Spinal cord (tissue), 10 donors: Measurements from ENCODE around the gene CTIF. TPM values are rescaled to one million over a fixed set of nuclear protein-coding genes. Genes with fewer than 3 reads are reported as not detected.
A peak's percentile ranks its signal among the peaks of the same experiment; 100 is the strongest.

Experiments
- DNase-seq, 6 donors: peaks; one replicate each; pipeline versions ENCODE4 v3.0.0 to v3.0.0-alpha.2; 2013 to 2015; ENCODE audit warnings: low spot score in 6 of 6, low read depth in 4 of 6
- H3K27ac ChIP-seq: one replicate; pipeline ENCODE4 v1.5.1; 2013; ENCODE audit warnings: low read depth, low read length, control low read depth
- H3K27me3 ChIP-seq: one replicate; pipeline ENCODE4 v1.6.1; 2013; ENCODE audit warnings: low read length; ENCODE audit not compliant: control insufficient read depth, insufficient read depth
- H3K36me3 ChIP-seq: one replicate; pipeline ENCODE4 v1.6.1; 2013; ENCODE audit warnings: low read length; ENCODE audit not compliant: control insufficient read depth, insufficient read depth
- H3K4me1 ChIP-seq: one replicate; pipeline ENCODE4 v1.6.1; 2013; ENCODE audit warnings: low read length; ENCODE audit not compliant: control insufficient read depth, insufficient read depth
- H3K4me3 ChIP-seq: one replicate; pipeline ENCODE4 v1.5.1; 2013; ENCODE audit warnings: low read depth, low read length, control low read depth
- H3K9me3 ChIP-seq: one replicate; pipeline ENCODE4 v1.6.1; 2013; ENCODE audit warnings: low read length; ENCODE audit not compliant: control insufficient read depth, insufficient read depth
- WGBS: methylation state at CpG from one replicate; pipeline ENCODE4 v1.1.5; 2013; ENCODE audit warnings: missing lambda C conversion rate; ENCODE audit not compliant: insufficient coverage; 5-methylcytosine and 5-hydroxymethylcytosine counted together
- polyA plus RNA-seq, 2 donors: library from polyadenylated mRNA; unstranded; fragments of 120-200 nt; gene quantifications; one replicate each; pipeline ENCODE4 v1.2.1, GENCODE V29; 2013; ENCODE audit not compliant: insufficient read length in 2 of 2
- total RNA-seq, 2 donors: library from RNA; depleted of rRNA in 1 of 2; stranded (reverse); fragments of 120-200 nt in 1 of 2; fragments of >200 nt in 1 of 2; gene quantifications; one replicate each; pipeline versions ENCODE4 v1.2.3 to v1.2.4, GENCODE V29; 2013 to 2014
- donor health status: healthy.

CTIF gene
- total and polyA plus RNA-seq, 4 donors = 32.5 to 106 (median 72.6) TPM

DNA sequence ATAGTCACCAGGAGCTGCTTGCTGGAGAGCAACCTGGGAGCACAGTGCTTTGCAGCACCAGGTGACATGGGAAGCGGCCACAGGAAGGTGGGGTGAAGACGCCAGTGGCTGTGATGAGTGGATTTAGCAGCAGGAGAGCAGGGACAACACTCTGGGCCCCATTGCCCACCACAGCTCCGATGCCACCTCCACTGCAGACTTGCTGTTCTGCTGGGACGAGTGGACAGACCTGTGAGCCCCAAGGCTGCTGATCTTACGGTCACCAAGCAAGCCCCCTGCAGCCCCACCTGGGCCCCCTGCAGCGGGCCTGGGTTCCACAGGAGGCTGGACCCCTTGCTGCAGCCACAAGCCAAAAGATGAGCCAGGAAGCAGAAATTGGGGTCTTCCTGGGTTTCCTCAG, 73.7 kb downstream of the CTIF start:
- H3K27ac ChIP-seq = no peak overlapping the region
- peaks cover 59% of the 10 kb centered on the region for H3K4me1 ChIP-seq
- peaks cover 26% of the 10 kb centered on the region for H3K36me3 ChIP-seq
- no peaks in the 10 kb centered on the region for H3K27me3 ChIP-seq
- WGBS = 98% methylated on average over 4 of the region's 6 CpGs
- H3K9me3 ChIP-seq = no peaks in the 10 kb centered on the region
- no peak overlapping the region for H3K4me3 ChIP-seq
- no peak for DNase-seq

GRCh38 chr18:48612917-48613316, 74.1 kb downstream of the CTIF start:
- Histone ChIP-seq H3K4me3 (no peak overlapping the region), H3K4me1 (peaks cover 59% of the 10 kb centered on the region), H3K27me3 (no peaks in the 10 kb centered on the region), H3K27ac (peak overlapping the region; percentile 79), H3K36me3 (peaks cover 29% of the 10 kb centered on the region), H3K9me3 (no peaks in the 10 kb centered on the region)
- peak in 1 of 6 donors; percentile 28 for DNase-seq
- WGBS = 68% methylated on average over 3 of the region's 4 CpGs

- WGBS = 7% methylated on average over 10 of the region's 15 CpGs
- Histone ChIP-seq H3K27ac (peak overlapping the region; percentile 79), H3K36me3 (peaks cover 32% of the 10 kb centered on the region), H3K4me3 (no peak overlapping the region), H3K27me3 (no peaks in the 10 kb centered on the region), H3K4me1 (peaks cover 55% of the 10 kb centered on the region), H3K9me3 (no peaks in the 10 kb centered on the region)
- DNase-seq = peak in 5 of 6 donors; percentile 36 to 88 (median 48)
Measured at GRCh38 chr18:48613589-48614404, 75.0 kb downstream of the CTIF start.

GRCh38 chr18:48615566-48616401, 77.0 kb downstream of the CTIF start:
- H3K4me1 ChIP-seq = peaks cover 51% of the 10 kb centered on the region
- 83% methylated on average over 31 of the region's 31 CpGs for WGBS
- H3K4me3 ChIP-seq = no peak overlapping the region
- no peak for DNase-seq
- no peaks in the 10 kb centered on the region for H3K9me3 ChIP-seq
- H3K27me3 ChIP-seq = no peaks in the 10 kb centered on the region
- H3K36me3 ChIP-seq = peaks cover 33% of the 10 kb centered on the region
- H3K27ac ChIP-seq = no peak overlapping the region

- Histone ChIP-seq H3K36me3 (peaks cover 37% of the 10 kb centered on the region), H3K9me3 (no peaks in the 10 kb centered on the region), H3K4me1 (peaks cover 51% of the 10 kb centered on the region), H3K27me3 (no peaks in the 10 kb centered on the region), H3K4me3 (no peak overlapping the region), H3K27ac (no peak overlapping the region)
- WGBS = 54% methylated on average over 4 of the region's 8 CpGs
- peak in 2 of 6 donors; percentile 28 to 31 for DNase-seq
Measured at GRCh38 chr18:48616484-48617255, 77.8 kb downstream of the CTIF start.

DNA sequence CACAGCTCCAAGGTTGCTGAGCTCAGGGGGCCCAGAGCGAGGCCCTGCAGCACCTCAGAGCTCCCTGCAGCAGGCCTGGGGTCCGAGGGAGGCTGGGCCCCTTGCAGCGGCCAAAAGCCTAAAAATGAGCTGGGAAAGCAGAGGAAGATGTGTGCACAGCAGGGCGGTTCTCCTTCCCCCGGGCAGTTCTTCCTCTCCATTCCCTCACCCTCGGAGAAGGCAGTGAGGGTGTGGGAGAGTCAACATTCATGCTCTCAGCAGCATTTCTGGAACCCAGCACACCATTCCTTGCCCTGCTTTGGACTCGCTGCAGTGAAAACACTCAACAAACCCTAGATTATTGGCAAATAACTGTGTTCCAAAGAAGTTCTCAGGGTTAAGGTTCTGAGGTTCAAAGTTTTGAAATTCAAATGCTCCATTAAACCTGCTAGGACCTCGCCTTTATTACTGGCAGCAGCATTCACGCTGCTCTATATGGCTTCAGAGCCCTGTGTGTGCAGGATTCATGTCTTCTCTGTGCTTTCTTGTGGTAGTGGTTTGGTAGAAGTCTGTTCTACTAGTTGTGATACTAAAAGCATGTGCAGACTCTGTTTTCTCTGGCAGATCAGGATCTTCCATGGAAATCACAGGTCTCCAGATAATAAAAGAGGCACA, 79.1 kb downstream of the CTIF start:
- Histone ChIP-seq H3K9me3 (no peaks in the 10 kb centered on the region), H3K4me3 (no peak overlapping the region), H3K27me3 (no peaks in the 10 kb centered on the region), H3K4me1 (peaks cover 40% of the 10 kb centered on the region), H3K27ac (peak overlapping the region; percentile 25), H3K36me3 (peaks cover 50% of the 10 kb centered on the region)
- WGBS = 100% methylated on average over 3 of the region's 9 CpGs
- peak in 1 of 6 donors; percentile 26 for DNase-seq

- no peak for DNase-seq
- Histone ChIP-seq H3K9me3 (no peaks in the 10 kb centered on the region), H3K4me3 (no peak overlapping the region), H3K27me3 (no peaks in the 10 kb centered on the region), H3K36me3 (peaks cover 53% of the 10 kb centered on the region), H3K27ac (no peak overlapping the region), H3K4me1 (peaks cover 29% of the 10 kb centered on the region)
- WGBS = 94% methylated on average over 3 of the region's 3 CpGs
Measured at GRCh38 chr18:48619016-48619415, 80.2 kb downstream of the CTIF start.

DNA sequence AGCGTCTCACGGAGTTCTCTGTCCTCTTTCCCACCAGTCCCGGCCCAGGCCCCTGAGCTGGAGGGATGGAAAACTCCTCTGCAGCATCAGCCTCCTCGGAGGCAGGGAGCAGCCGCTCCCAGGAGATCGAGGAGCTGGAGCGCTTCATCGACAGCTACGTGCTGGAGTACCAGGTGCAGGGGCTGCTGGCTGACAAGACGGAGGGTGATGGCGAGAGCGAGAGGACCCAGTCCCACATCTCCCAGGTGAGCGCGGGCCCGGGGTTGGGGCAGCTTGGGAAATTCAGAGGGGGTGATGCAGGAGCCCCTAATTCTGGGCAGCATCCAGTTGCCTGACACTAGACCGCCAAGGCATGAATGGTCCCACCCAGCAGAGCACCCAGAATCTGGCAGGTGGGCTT, 80.7 kb downstream of the CTIF start:
- H3K4me1 ChIP-seq = peaks cover 27% of the 10 kb centered on the region
- no peaks in the 10 kb centered on the region for H3K9me3 ChIP-seq
- H3K4me3 ChIP-seq = no peak overlapping the region
- H3K27ac ChIP-seq = no peak overlapping the region
- no peaks in the 10 kb centered on the region for H3K27me3 ChIP-seq
- no peak for DNase-seq
- 88% methylated on average over 15 of the region's 16 CpGs for WGBS
- H3K36me3 ChIP-seq = peaks cover 56% of the 10 kb centered on the region

DNA sequence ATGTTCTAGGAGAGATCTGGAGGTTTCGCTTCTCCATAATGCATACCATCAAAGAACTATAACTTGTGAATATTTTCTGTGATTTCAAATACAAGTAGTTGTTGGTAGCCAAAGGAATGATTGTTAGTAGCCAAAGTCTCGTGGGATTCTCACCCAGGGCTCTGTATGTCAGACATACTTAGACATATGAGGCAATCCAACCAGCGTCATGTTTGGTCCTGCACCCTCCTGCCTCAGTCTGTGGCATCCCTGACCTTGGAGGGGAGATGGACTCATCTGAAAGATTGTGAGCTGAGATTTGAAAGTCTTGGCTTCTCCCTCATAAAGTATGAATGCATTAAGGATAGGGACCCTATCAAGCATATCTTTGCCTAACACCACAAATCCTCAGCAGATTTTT, 81.2 kb downstream of the CTIF start:
- Histone ChIP-seq H3K4me3 (no peak overlapping the region), H3K9me3 (no peaks in the 10 kb centered on the region), H3K27ac (no peak overlapping the region), H3K27me3 (no peaks in the 10 kb centered on the region), H3K4me1 (peaks cover 27% of the 10 kb centered on the region), H3K36me3 (peaks cover 55% of the 10 kb centered on the region)
- no peak for DNase-seq
- WGBS = 100% methylated on average over 1 of the region's 3 CpGs
